ENCODE results near the gene DLGAP4.

Gene DLGAP4

GRCh38 chr20:36418711-36419110 is 112.6 kb downstream of the DLGAP4 start:
- no peak for DNase-seq

GRCh38 chr20:36421641-36422040 is 115.5 kb downstream of the DLGAP4 start:
- DNase-seq, result no peak

GRCh38 chr20:36424314-36424713 is 118.2 kb downstream of the DLGAP4 start:
- no peak for DNase-seq

DNA sequence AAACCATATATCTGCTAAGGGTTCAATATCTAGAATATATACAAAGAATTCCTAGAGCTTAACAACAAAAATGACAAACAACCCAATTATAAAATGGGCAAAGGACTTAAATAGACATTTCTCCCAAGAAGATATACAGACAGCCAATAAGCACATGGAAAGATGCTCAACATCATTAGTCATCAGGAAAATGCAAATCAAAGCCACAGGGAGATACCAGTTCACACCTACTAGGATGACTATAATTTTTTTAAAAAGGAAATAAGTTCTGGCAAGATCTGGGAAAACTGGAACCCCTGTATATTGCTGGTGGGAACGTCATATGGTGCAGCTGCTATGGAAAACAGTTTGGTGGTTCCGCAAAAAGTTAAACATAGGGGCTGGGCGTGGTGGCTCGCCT is 119.0 kb downstream of the DLGAP4 start:
- DNase-seq, result no peak

- DNase-seq, result no peak
Observed at GRCh38 chr20:36431604-36432003, 125.5 kb downstream of the DLGAP4 start.

DNA sequence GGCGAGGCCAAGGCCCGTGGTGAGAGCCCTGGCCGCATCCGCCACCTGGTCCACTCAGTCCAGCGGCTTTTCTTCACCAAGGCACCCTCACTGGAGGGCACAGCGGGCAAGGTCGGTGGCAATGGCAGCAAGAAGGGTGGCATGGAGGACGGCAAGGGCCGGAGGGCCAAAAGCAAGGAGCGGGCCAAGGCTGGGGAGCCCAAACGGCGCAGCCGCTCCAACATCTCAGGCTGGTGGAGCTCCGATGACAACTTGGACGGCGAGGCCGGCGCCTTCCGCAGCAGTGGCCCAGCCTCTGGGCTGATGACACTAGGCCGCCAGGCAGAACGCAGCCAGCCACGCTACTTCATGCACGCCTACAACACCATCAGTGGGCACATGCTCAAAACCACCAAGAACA is 126.0 kb downstream of the DLGAP4 start:
- no peak for DNase-seq

GRCh38 chr20:36434383-36434782 is 128.2 kb downstream of the DLGAP4 start:
- no peak for DNase-seq

- no peak for DNase-seq
Observed at GRCh38 chr20:36435124-36435523, 129.0 kb downstream of the DLGAP4 start.

GRCh38 chr20:36435592-36436541 is 129.7 kb downstream of the DLGAP4 start:
- DNase-seq, result peak; percentile 51

DNA sequence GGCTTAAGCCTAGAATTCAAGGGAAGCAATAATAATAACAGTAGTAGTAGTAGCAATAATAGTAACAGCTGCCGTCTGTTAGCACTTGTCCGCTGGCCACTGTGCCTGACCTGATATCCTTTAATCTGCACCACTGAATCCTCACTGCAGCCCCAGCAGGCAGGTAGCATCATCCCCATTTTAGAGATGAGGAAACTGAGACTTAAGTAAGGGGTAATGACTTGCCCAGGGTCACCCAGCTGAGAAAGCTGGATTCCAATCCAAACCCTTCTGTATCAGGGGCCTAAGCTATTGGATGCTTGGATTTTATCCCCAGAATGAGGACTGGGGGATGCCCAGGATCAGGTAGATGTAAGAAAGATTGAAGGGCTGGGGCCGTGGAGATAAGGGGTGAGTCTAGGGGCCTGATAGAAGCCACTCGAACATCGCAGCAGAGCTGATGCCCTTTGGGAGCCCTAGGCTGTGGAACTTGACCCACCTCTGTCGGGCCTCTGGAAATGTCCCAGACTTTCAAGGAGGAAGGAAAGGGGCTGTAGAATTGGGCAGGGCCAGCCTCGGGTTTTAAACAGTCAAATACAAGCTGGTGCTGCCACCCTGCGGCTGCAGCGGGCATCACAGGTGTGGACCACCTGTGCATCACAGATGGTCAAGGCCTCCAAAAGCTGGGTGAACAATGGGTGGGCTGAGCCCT is 133.0 kb downstream of the DLGAP4 start:
- DNase-seq, result no peak

DNA sequence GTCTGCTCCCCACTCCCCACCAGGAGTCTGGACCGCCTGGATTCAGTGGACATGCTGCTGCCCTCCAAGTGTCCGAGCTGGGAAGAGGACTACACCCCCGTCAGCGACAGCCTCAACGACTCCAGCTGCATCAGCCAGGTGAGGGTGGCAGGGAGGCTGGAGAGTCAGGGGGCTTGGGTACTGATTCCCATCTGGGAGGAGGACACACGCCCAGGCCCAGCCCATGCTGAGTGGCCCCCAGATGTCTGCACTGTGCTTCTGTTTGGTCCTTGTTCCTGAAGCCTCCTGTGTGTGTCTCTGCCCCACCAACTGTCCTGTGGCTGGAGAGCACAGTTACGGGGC is 133.6 kb downstream of the DLGAP4 start:
- DNase-seq, result no peak

- no peak for DNase-seq
Observed at GRCh38 chr20:36440370-36441026, 134.4 kb downstream of the DLGAP4 start.

- no peak for DNase-seq
Observed at GRCh38 chr20:36441027-36441414, 134.9 kb downstream of the DLGAP4 start.

DNA sequence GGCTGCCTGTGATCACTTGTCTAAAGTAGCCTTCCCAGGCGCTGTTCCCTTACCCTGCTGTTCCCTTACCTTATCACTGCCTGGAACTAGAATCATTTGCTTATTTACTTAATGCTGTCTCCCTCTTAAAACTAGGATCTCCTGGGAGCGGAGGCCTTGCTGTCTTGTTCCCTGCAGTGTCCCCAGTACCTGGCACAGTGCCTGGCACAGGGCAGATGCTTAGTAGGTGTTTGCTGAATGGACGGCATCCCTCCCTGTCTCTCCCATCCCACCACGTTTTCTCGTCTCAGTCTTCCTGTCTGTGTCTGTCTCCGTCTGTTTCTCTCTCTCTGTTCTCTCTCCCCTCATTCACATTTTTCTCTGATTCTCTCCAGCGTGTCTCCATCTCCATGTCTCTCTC is 135.3 kb downstream of the DLGAP4 start:
- DNase-seq, result no peak

- DNase-seq, result no peak
Observed at GRCh38 chr20:36445847-36446246, 139.7 kb downstream of the DLGAP4 start.

GRCh38 chr20:36446557-36446956 is 140.4 kb downstream of the DLGAP4 start:
- no peak for DNase-seq

- DNase-seq, result no peak
Observed at GRCh38 chr20:36447101-36447500, 141.0 kb downstream of the DLGAP4 start.

DNA sequence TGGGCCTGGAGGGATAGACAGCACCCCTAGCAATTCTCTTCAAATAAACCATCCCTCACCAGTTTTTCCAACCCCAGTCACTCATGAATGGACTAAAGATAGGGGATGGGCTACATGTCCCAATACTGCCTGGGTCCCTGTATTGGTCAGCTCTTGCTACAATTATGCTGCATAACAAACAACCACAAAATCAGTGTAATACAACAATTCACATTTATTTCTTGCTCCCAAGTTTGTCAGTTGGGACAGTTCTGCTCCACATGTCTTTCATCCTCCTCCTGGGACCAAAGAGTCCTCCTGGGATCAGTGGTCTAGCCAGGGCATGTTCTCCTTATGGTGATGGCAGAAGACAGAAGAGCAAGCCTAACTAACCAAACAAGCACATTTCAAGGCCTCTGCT is 143.5 kb downstream of the DLGAP4 start:
- DNase-seq, result no peak

- no peak for DNase-seq
Observed at GRCh38 chr20:36454332-36454697, 148.2 kb downstream of the DLGAP4 start.

DNA sequence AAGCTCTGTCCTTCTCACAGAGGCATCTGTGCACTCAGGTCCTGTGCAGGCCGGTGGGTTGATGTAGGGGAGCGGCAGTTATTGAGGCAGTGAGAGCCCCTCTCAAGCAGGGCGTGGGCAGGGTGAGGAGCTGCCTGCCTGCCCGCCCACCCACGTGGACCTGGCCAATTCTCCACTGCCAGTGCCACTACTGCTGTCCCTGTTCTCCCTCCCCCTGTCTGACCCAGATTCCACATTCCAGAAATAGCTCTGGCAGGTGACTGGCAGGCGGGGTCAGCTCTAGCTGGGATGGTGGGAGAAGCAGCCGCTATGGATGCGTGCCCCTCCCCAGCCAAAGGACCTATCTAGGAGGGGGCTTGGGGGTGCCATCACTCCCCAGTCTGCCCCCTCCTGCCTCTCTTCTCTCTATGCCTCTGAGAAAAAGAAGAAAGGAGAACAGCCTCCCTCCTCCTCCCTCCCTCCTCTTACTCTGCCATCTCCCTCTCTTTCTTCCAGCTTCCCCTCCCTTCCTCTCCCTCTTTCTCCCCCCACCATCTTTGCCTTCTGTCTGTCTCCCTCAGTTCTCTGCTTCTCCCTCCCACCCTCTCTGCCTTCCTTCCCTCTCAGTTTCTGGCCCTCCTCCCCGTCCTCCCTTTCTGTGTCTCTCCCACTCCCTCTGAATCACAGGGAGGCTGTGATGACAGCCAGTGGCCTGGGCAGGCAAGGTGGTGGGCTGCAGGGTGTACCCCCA is 148.7 kb downstream of the DLGAP4 start:
- no peak for DNase-seq

- DNase-seq, result no peak
Observed at GRCh38 chr20:36455972-36456625, 150.0 kb downstream of the DLGAP4 start.
